ENCODE data around the gene MAPK8IP3.
A peak's percentile ranks its signal among the peaks of the same experiment; 100 is the strongest.

MAPK8IP3 gene

DNA sequence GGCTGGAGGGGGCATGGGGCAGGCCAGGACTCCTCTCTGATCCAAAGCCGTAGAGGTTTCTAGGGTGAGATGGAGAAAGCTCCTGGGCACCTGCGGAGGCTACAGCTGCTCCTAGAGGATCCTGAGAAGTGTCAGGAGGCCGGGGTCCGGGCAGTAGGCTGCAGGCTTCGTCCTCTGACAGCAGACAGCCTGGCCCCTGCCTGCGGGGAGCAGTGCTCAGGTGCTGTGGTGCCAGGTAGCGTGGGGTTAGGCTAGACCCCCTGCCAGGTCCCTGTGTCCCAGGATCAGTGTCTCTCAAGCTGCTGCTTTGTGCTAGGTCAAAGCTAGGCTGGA, 68.4 kb downstream of the MAPK8IP3 start:
- DNase-seq (ENCODE audit: low read depth in 2 of 2): no peak

GRCh38 chr16:1775006-1775845, 69.2 kb downstream of the MAPK8IP3 start:
- DNase-seq (ENCODE audit: low read depth in 2 of 2): no peak

- no peak for DNase-seq (ENCODE audit: low read depth in 2 of 2)
Measured at GRCh38 chr16:1775846-1776671, 70.1 kb downstream of the MAPK8IP3 start.

- no peak for DNase-seq (ENCODE audit: low read depth in 2 of 2)
Measured at GRCh38 chr16:1776672-1776955, 70.6 kb downstream of the MAPK8IP3 start.

GRCh38 chr16:1776991-1777374, 71.0 kb downstream of the MAPK8IP3 start:
- no peak for DNase-seq (ENCODE audit: low read depth in 2 of 2)

GRCh38 chr16:1777375-1778199, 71.6 kb downstream of the MAPK8IP3 start:
- DNase-seq (ENCODE audit: low read depth in 2 of 2): no peak

- no peak for DNase-seq (ENCODE audit: low read depth in 2 of 2)
Measured at GRCh38 chr16:1778200-1779179, 72.5 kb downstream of the MAPK8IP3 start.

GRCh38 chr16:1779234-1779701, 73.3 kb downstream of the MAPK8IP3 start:
- DNase-seq (ENCODE audit: low read depth in 2 of 2): no peak

DNA sequence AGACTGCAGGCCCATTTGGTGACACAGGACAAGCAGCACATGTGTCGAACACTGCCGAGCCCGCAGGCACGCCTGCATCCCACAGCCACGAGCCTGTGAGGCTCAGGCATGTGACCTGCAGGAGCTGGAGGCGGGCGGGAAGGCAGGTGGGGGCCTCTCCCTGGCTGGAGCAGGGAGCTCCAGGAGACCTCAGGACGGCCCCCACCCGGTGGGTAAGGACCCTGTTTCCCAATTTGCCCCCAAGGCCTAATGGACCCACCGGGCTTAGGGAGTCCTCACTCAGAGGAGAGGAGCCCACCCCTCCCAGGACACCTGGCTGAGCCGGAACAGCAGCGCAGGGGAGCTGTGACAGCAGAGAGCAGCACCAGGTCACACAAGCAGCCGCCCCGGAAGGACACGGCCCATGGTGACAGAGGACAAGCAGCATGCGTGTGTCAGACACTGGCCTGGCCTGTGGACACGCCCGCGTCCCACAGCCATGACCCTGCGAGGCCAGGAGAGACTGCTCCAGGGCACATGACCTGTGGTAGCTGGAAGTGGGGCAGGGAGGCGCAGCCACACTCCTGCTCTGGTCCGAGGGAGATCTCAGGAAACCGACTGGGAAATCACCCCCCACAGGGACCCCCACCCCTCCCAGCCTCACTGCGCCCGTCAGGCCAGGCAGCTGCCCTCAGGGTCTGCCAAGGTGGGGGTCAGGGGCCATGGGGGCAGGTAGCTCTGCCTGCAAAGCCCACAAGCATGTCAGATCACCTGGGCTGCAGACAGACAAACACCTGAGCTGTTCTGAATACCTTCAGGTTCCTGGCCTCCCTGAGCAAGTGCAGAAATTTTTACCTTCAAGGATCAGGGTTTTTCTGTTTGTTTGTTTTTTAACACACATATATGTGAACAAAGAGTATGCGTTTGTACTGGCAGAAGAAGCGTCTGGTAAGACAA, 74.0 kb downstream of the MAPK8IP3 start:
- DNase-seq (ENCODE audit: low read depth in 2 of 2): no peak

- DNase-seq (ENCODE audit: low read depth in 2 of 2): no peak
Measured at GRCh38 chr16:1780677-1781072, 74.7 kb downstream of the MAPK8IP3 start.

GRCh38 chr16:1781254-1781653, 75.3 kb downstream of the MAPK8IP3 start:
- DNase-seq (ENCODE audit: low read depth in 2 of 2): no peak

DNA sequence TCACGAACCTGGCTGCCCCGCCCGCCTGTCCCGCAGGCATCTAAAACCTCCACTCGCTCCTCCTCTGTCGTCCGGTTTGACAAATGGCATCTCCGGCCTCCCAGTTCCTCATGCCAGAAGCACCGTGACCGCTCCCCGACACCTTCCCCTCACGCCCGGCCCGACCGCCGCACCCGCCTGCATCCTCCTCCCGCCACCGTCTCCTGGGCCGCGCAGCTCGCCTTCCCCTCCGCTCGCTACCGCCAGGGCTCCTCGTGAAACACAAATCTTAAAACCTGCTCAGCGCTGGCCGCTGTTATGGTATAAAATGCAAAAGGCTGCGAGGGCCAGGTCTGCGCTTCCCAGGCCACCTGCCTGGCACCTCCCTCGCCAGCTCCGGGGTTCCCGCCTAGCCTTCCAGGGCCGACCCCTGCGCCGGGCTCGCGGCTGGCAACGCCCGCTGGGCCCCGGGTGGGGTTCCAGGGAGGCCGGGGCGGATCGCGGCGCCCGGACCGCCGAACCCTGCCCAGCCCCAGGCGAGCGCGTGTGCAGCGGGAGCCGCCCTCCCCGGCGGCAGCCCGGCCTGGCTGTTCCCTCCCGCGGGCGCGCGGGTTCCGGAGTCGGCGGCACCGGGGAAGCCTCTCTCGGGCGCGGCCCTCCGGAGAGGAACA, 75.9 kb downstream of the MAPK8IP3 start:
- peak in 1 of 2 donors; percentile 28 for DNase-seq (ENCODE audit: low read depth in 2 of 2)

DNA sequence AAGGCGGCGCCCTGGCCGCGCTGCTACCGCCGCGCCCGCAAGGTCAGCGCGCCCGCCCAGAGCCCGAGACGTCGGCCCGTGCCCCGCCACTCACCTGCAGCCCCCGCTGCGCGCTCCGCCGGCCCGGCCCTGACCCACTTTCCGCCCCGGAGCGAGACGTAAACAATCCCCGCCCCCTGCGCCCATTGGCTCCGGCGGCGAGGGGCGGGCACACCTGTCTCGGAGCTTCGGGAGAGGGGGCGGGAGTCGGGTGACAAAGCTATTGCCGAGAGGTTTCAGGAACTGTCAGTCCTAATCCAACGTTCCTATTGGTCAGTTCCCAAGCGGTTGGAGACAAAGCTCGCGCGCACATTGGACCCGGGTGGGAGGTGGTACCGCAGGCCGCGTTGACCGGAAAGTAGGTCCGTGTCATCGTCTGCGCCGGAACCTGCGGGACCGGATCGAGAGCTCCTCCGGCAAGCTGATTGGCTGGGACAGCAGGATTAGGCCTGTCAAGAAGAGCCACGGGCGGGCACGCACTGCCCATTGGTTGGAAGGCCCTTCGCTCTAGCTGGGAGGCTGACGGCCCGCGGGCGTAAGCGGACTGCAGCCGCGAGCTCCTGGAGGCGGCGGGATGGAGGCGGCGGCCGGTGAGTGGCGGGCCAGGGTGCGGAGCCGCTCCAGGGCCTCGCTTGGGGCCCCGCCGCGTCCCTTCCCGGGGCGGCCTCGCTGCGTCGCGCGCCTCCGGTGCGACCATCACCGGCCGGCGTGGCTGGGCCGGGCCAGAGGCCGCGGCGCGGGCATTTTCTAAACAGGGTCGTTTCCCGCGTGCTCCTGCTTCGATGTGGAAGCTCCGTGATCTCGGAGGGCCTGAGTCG, 76.6 kb downstream of the MAPK8IP3 start, which contains the start of the genes NUBP2 and SPSB3:
Gene NUBP2 (plus strand): TSS at position 553 of the 857 bp plus-strand sequence. CDS start 61 bp downstream, at position 614.
Gene SPSB3 (minus strand): TSS at position 164 of the 857 bp plus-strand sequence. CDS start 1,088 bp downstream, outside the sequence.
- DNase-seq (ENCODE audit: low read depth in 2 of 2): peak; percentile 95 to 98

DNA sequence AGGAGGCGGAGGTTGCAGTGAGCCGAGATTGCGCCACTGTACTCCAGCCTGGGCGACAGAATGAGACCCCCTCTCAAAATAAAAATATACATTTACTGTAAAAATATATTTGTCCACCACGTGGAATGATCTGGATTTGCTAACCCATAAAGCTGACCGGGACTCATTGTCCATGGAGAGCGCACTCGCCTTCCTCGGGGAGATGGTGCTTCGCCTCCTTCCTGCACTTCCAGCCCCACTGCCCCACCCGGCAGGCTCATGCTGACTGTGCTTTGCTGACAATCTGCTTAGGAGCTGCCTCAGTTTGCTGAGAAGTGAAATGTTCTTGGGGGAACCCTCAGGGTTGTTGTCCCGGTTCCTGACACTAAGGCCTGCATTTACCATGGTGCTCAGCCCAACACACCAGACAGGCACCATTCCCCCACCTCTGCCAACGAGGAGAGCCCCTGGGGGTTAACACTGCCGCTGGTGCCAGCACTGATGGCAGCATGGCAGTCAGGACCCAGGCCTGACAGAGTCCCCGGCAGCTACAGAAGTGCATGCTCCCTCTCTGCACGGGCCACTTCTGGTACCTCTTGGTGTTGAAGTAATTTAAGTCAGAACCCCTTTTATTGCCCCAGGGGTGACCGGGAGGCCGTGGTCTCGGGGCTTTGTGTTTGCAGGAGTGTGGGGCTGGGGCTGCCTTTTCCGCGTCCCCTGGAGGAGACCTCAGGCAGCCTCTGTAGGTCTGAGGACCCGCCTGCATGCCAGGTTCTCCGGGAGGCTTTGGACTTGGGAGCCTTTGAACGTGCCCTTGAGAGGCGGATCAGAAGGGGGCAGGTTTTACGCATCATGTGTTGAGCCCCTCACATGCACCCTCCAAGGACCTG, 79.2 kb downstream of the MAPK8IP3 start:
- no peak for DNase-seq (ENCODE audit: low read depth in 2 of 2)

DNA sequence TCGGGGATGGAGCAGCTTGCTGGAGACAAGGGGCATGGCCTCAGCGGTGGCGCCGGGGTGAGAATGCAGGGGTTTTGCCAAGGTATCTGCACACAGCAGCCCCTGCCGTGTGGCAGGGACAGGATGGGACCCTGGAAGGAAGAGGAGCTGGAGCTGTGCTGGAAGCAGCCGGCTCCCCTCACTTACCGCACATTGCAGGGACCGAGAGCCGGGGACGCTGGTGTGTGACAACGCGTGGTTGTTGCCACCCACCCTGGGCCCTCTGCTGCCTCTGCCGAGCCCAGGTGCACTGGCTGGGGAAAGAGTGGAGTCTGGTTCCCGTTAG, 79.8 kb downstream of the MAPK8IP3 start:
- no peak for DNase-seq (ENCODE audit: low read depth in 2 of 2)

DNA sequence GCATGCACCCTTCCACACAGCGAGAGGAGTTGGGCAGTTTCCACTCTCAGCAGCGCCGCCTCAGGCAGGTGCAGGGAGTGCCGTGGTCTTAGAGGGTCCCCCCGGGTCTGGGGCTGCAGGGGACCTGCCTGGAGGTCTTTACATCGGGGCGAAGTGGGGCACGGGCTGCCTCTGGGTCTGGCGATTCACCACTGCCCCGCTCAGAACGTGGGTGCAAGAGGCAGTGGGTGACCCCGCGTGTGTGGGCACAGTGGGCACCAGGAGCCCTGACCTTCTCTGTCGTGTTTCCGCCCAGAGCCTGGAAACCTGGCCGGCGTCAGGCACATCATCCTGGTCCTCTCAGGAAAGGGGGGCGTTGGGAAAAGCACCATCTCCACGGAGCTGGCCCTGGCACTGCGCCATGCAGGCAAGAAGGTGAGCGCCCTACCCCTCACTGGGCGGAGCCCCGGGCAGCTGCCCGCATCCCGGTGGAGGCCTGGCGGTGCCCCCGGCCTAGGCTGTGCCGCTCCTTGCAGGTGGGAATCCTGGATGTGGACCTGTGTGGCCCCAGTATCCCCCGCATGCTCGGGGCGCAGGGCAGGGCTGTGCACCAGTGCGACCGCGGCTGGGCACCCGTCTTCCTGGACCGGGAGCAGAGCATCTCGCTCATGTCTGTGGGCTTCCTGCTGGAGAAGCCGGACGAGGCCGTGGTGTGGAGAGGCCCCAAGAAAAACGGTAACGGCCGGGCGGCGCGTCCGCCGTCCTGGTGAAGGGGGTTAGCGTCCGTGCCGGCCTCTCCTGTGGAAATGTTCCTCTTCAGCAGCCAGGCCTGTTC, 80.5 kb downstream of the MAPK8IP3 start:
- no peak for DNase-seq (ENCODE audit: low read depth in 2 of 2)

DNA sequence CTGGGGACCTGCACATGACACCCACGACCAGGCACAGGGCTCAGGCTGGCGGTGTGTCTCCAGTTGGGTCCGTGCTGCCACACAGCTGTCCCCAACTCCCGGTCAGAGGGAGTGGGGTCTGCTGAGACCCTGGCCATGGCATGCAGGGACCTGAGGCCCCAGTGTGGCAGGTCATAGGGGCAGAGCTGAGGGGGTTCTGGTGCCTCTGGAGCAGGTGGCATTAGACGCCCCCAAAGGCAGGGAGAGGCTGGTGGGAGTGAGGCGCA, 81.0 kb downstream of the MAPK8IP3 start:
- no peak for DNase-seq (ENCODE audit: low read depth in 2 of 2)

All from stimulated activated CD8-positive, alpha-beta memory T cell treated with anti-CD3 and anti-CD28 coated beads, Interleukin-2, amount 100 ng/mL, for 48 hours (primary cell).